Testis (tissue), 2 donors: ENCODE results near the gene BCL2L1.

Experiments used
- POLR2A ChIP-seq: fragments of 450-650 bp; IDR thresholded peaks from one replicate; pipeline ENCODE4 v1.6.1; 2017; ENCODE audit warnings: antibody characterized with exemption, mild to moderate bottlenecking, moderate library complexity
- TF ChIP-seq, protein P1 (sequence below), 3 experiments: fragments of 450-650 bp in 2 of 3; fragments of 200-600 bp in 1 of 3; sonication (generic) in 1 of 3; IDR thresholded peaks; one replicate each; pipeline ENCODE4 v1.5.1; 2016 to 2019; ENCODE audit warnings: antibody characterized with exemption in 3 of 3, mild to moderate bottlenecking in 2 of 3, moderate library complexity in 1 of 3

DNA sequence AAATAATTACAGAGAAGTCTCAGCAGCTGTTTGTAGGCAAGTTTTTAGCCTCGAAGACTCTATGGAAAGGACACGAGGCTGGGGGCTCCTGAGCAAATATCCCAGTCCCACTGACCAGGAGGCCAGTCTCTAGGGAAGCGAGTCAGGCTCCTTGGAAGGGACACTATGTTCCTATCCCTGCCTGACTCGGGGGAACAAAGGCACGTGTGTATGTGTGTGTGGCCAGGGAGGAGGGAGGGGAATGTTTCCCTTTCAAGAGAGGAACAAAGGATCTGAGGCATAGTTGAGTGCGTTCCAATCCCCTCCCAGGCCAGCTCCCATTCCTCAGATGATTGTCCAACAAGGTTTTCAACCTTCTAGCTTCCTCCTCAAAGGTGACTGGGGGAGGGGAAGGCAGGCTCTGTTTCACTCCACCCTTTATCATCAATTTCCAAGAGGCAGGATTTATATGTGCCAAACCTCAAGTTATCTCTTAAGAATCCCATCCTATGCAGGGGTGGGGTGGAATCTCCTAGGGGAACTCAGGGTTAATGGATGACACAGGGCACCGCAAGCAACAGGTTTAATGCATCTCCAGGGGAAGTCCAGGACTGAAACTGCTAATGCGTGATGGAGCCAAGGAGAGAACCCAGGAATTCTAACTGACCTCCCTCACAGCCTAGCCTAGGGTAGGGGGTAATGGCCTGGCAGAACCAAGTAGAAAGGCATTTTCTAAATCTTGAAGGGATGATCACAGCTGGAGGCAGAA is 9.9 kb downstream of the BCL2L1 start:
- TF ChIP-seq POLR2A, result no peak
- TF ChIP-seq, protein P1, sequence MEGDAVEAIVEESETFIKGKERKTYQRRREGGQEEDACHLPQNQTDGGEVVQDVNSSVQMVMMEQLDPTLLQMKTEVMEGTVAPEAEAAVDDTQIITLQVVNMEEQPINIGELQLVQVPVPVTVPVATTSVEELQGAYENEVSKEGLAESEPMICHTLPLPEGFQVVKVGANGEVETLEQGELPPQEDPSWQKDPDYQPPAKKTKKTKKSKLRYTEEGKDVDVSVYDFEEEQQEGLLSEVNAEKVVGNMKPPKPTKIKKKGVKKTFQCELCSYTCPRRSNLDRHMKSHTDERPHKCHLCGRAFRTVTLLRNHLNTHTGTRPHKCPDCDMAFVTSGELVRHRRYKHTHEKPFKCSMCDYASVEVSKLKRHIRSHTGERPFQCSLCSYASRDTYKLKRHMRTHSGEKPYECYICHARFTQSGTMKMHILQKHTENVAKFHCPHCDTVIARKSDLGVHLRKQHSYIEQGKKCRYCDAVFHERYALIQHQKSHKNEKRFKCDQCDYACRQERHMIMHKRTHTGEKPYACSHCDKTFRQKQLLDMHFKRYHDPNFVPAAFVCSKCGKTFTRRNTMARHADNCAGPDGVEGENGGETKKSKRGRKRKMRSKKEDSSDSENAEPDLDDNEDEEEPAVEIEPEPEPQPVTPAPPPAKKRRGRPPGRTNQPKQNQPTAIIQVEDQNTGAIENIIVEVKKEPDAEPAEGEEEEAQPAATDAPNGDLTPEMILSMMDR (IDR thresholded peaks at IDR 0.05), result no peak
